Measurements from ENCODE around the gene ZSWIM1. TPM values are rescaled to one million over a fixed set of nuclear protein-coding genes. Genes with fewer than 3 reads are reported as not detected.

ZSWIM1 gene
- total and polyA plus RNA-seq, 10 of the 15 experiments (the other 5 are each of a cell fraction or from before 2014, with no cell fraction given): 2.4 to 16.0 (median 9.8) TPM

- TF ChIP-seq, protein P1, sequence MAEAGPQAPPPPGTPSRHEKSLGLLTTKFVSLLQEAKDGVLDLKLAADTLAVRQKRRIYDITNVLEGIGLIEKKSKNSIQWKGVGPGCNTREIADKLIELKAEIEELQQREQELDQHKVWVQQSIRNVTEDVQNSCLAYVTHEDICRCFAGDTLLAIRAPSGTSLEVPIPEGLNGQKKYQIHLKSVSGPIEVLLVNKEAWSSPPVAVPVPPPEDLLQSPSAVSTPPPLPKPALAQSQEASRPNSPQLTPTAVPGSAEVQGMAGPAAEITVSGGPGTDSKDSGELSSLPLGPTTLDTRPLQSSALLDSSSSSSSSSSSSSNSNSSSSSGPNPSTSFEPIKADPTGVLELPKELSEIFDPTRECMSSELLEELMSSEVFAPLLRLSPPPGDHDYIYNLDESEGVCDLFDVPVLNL (IDR thresholded peaks at IDR 0.05; ENCODE audit: low read depth, low read length): peak; percentile 40; the same call in 1 of the 2 replicates
- TF ChIP-seq IKZF1 (conservative IDR thresholded peaks at IDR 0.05) (peak; percentile 80), HDGF (IDR thresholded peaks at IDR 0.05) (peak; percentile 49; the same call in 1 of the 2 replicates), RB1 (IDR thresholded peaks at IDR 0.05; ENCODE audit: borderline replicate concordance) (peak; percentile 39; the same call in 1 of the 2 replicates), STAT1 (conservative IDR thresholded peaks at IDR 0.05) (no peak), CEBPB (IDR thresholded peaks at IDR 0.05; ENCODE audit: borderline replicate concordance in 1 of 2, low read depth in 2 of 2, low read length in 2 of 2) (no peak), MYB (IDR thresholded peaks at IDR 0.05; ENCODE audit: borderline replicate concordance, low read depth, low read length) (no peak), RAD51 (IDR thresholded peaks at IDR 0.05) (no peak), BHLHE40 (IDR thresholded peaks at IDR 0.05; ENCODE audit: borderline replicate concordance in 1 of 2, low read depth in 2 of 2, low read length in 1 of 2) (no peak), BCL3 (IDR thresholded peaks at IDR 0.05; ENCODE audit: borderline replicate concordance, insufficient read depth, low read depth, low read length, poor library complexity, severe bottlenecking) (no peak), JUND (IDR thresholded peaks at IDR 0.05; ENCODE audit: low read depth, low read length) (no peak), POLR2A (IDR thresholded peaks at IDR 0.05; ENCODE audit: low read depth, low read length) (peak; percentile 98), ESRRA (IDR thresholded peaks at IDR 0.05; ENCODE audit: low read length) (no peak), CREM (IDR thresholded peaks at IDR 0.05; ENCODE audit: low read depth) (peak; percentile 59; the same call in 1 of the 2 replicates), CREB1 (IDR thresholded peaks at IDR 0.05; ENCODE audit: low read depth) (peak; percentile 81), MYC (IDR thresholded peaks at IDR 0.05; ENCODE audit: insufficient read depth, insufficient read length, insufficient replicate concordance, low read length, severe bottlenecking) (no peak), TAF1 (IDR thresholded peaks at IDR 0.05; ENCODE audit: borderline replicate concordance, low read depth, low read length) (peak; percentile 98), ZNF687 (IDR thresholded peaks at IDR 0.05) (peak; percentile 82), ETV6 (conservative IDR thresholded peaks at IDR 0.05 in 1 of 2, IDR thresholded peaks at IDR 0.05 in 1 of 2; ENCODE audit: borderline replicate concordance in 1 of 2, low read depth in 1 of 2) (no peak), FOXM1 (IDR thresholded peaks at IDR 0.05; ENCODE audit: low read depth, low read length) (no peak), BACH1 (IDR thresholded peaks at IDR 0.05; ENCODE audit: borderline replicate concordance) (peak; percentile 62; the same call in 1 of the 2 replicates)
- TF ChIP-seq, protein P2, sequence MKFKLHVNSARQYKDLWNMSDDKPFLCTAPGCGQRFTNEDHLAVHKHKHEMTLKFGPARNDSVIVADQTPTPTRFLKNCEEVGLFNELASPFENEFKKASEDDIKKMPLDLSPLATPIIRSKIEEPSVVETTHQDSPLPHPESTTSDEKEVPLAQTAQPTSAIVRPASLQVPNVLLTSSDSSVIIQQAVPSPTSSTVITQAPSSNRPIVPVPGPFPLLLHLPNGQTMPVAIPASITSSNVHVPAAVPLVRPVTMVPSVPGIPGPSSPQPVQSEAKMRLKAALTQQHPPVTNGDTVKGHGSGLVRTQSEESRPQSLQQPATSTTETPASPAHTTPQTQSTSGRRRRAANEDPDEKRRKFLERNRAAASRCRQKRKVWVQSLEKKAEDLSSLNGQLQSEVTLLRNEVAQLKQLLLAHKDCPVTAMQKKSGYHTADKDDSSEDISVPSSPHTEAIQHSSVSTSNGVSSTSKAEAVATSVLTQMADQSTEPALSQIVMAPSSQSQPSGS (IDR thresholded peaks at IDR 0.05; ENCODE audit: low read length): no peak
These were observed at the start of gene ZSWIM1 (continued) for GRCh38 chr20:45880988-45881788.

Measured in GM12878 (cell line).